OCI-LY1 (cell line): ENCODE data around the gene GIGYF1.

ENCODE experiments used
- CTCF ChIP-seq: fragments of 200-600 bp; sonication (generic), shearing (Covaris generic); IDR thresholded peaks from 2 replicates; pipeline ENCODE4 v1.5.1; 2017; ENCODE audit warnings: mild to moderate bottlenecking, antibody characterized with exemption, low read length, moderate library complexity, mixed read lengths
- EZH2 ChIP-seq: fragments of 200-600 bp; sonication (generic), shearing (Covaris generic); IDR thresholded peaks from 2 replicates; pipeline ENCODE4 v1.8.0; 2017; ENCODE audit warnings: borderline replicate concordance, mixed run types, mild to moderate bottlenecking, antibody characterized with exemption, low read length, moderate library complexity, mixed read lengths

GRCh38 chr7:100682228-100682741, 11.8 kb downstream of the GIGYF1 start:
- TF ChIP-seq CTCF (no peak), EZH2 (no peak)
